ENCODE results near the gene HP1BP3. TPM values are rescaled to one million over a fixed set of nuclear protein-coding genes. Genes with fewer than 3 reads are reported as not detected.
A peak's percentile ranks its signal among the peaks of the same experiment; 100 is the strongest.

The HP1BP3 gene
- total RNA-seq, 1 donor from 2014 or later = 257 TPM

DNA sequence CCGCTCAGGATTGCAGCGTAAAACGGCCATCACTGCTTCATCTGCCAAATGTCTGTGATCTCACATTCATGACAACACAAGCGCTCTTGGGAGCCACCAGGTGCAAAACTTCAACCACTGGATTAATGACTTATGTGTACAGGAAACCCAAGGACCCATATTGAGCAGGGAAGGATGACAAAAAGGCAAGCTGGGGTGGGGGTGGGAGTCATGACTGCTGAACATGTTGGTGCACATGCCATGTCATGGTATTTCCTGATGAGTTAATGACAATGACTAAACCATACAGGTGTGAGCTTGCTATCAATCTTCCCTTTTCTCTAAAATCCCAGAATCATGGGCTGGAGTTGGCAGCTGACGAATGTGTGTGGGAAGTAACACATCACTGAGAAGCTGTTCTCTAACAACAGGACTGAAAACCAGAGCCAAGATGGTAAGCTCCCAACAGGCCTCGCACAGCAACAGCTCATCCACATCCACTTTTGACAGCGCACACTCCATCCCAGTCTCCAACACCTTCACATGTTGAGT lies 51.5 kb downstream of the HP1BP3 start:
- no peak for TF ChIP-seq CTCF (IDR thresholded peaks at IDR 0.05)
- no peak for TF ChIP-seq EZH2phosphoT487 (IDR thresholded peaks at IDR 0.05)
- TF ChIP-seq EZH2 (IDR thresholded peaks at IDR 0.05) = no peak
- H3K9me3 ChIP-seq (ENCODE audit: low read depth) = no peaks in the 10 kb centered on the region
- Mint-ChIP-seq H3K4me1 (peaks cover 4% of the 10 kb centered on the region), H3K27me3 (ENCODE audit: insufficient read depth, low read depth) (peaks cover 15% of the 10 kb centered on the region), H3K4me3 (no peak overlapping the region), H3K27ac (no peak overlapping the region), H3K9me3 (no peaks in the 10 kb centered on the region), H3K36me3 (peaks cover 8% of the 10 kb centered on the region)
- peaks cover 39% of the 10 kb centered on the region for H3K27me3 ChIP-seq
- H2AFZ ChIP-seq (replicated peaks) = no peak overlapping the region
- no peak overlapping the region for H3K4me2 ChIP-seq
- no peak overlapping the region for H3K27ac ChIP-seq
- no peak for DNase-seq (ENCODE audit: low spot score)
- no peak overlapping the region for H3K4me3 ChIP-seq
- H3F3A ChIP-seq (ENCODE audit: low read depth) = peaks cover 56% of the 10 kb centered on the region
- H3K4me1 ChIP-seq = peaks cover 16% of the 10 kb centered on the region
- no peak overlapping the region for H3K9ac ChIP-seq
- no peaks in the 10 kb centered on the region for H3K79me2 ChIP-seq (ENCODE audit: low read depth)
- H3K36me3 ChIP-seq = no peaks in the 10 kb centered on the region
- peaks cover 23% of the 10 kb centered on the region for H4K20me1 ChIP-seq (ENCODE audit: low read depth)

GRCh38 chr1:20733360-20733975 lies 53.6 kb downstream of the HP1BP3 start:
- Mint-ChIP-seq H3K36me3 (peaks cover 3% of the 10 kb centered on the region), H3K4me1 (peaks cover 13% of the 10 kb centered on the region), H3K9me3 (no peaks in the 10 kb centered on the region), H3K27me3 (ENCODE audit: insufficient read depth, low read depth) (peaks cover 22% of the 10 kb centered on the region), H3K27ac (no peak overlapping the region), H3K4me3 (peak overlapping the region; percentile 89)
- Histone ChIP-seq H3K27me3 (peaks cover 58% of the 10 kb centered on the region), H3F3A (ENCODE audit: low read depth) (peaks cover 40% of the 10 kb centered on the region), H2AFZ (replicated peaks) (peak overlapping the region; percentile 81), H3K9me3 (ENCODE audit: low read depth) (no peaks in the 10 kb centered on the region), H3K36me3 (no peaks in the 10 kb centered on the region), H3K4me2 (peak overlapping the region; percentile 88), H3K4me3 (peak overlapping the region; percentile 56), H3K9ac (no peak overlapping the region), H4K20me1 (ENCODE audit: low read depth) (peaks cover 30% of the 10 kb centered on the region), H3K27ac (no peak overlapping the region), H3K79me2 (ENCODE audit: low read depth) (no peaks in the 10 kb centered on the region), H3K4me1 (peaks cover 30% of the 10 kb centered on the region)
- no peak for DNase-seq (ENCODE audit: low spot score)
- TF ChIP-seq EZH2phosphoT487 (IDR thresholded peaks at IDR 0.05) (no peak), CTCF (IDR thresholded peaks at IDR 0.05) (no peak), EZH2 (IDR thresholded peaks at IDR 0.05) (no peak)

DNA sequence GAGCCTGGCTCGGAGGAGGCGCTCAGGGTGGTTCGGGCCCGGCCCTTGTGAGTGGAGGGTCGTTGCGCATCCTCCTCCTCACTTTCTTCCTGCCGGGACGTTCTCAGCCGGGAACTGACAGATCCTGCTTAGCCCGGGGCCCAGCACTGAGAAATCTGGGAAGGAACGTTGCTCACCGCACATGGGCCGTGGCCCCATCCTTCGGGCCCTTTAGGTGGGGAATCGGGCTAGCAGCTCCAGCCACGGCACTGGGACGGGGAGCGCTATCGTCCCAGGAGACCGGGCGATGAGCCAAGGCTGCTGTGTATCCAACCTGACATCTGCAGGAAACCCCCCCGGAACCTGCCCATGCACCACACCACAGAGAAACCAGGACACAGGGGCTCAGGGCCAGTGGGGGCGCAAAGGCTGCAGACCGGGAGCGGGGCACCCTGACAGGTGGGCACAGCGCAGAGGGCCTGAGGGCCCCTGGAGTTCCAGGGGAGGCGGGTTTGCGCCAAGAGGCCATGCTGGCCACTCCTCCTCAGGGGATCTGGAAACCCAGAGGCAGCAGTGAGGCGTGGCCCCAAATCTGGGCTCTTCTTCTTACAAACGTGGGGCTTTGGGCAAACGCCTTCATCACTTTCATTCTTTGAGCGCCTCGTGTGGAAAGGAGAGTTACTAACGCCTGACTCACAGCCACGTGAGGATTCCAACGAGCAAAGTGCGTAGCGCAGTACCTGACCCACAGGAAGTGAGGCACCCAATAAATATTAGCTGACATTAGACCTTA lies 54.3 kb downstream of the HP1BP3 start, which contains the start of gene SH2D5:
Gene SH2D5, minus strand, starts transcription at position 116 of the 772 bp plus-strand sequence. CDS start 4,659 bp downstream, outside the sequence.
- no peaks in the 10 kb centered on the region for H3K79me2 ChIP-seq (ENCODE audit: low read depth)
- peaks cover 26% of the 10 kb centered on the region for H3K27me3 Mint-ChIP-seq (ENCODE audit: insufficient read depth, low read depth)
- H3K4me1 Mint-ChIP-seq = peaks cover 17% of the 10 kb centered on the region
- peak; percentile 44 for TF ChIP-seq CTCF (IDR thresholded peaks at IDR 0.05)
- TF ChIP-seq EZH2 (IDR thresholded peaks at IDR 0.05) = no peak
- H3F3A ChIP-seq (ENCODE audit: low read depth) = peaks cover 33% of the 10 kb centered on the region
- no peak within 1 kb of the TSS for H3K27ac Mint-ChIP-seq
- no peaks in the 10 kb centered on the region for H3K36me3 ChIP-seq
- no peak within 1 kb of the TSS for H3K9ac ChIP-seq
- H3K9me3 Mint-ChIP-seq = no peaks in the 10 kb centered on the region
- H3K4me3 Mint-ChIP-seq = peak within 1 kb of the TSS; percentile 89
- peaks cover 3% of the 10 kb centered on the region for H3K36me3 Mint-ChIP-seq
- H3K4me3 ChIP-seq = peak within 1 kb of the TSS; percentile 56
- peaks cover 36% of the 10 kb centered on the region for H3K4me1 ChIP-seq
- peak within 1 kb of the TSS; percentile 81 for H2AFZ ChIP-seq (replicated peaks)
- H3K27ac ChIP-seq = no peak within 1 kb of the TSS
- H3K4me2 ChIP-seq = peak within 1 kb of the TSS; percentile 88
- DNase-seq (ENCODE audit: low spot score) = peak; percentile 87
- H4K20me1 ChIP-seq (ENCODE audit: low read depth) = peaks cover 32% of the 10 kb centered on the region
- H3K9me3 ChIP-seq (ENCODE audit: low read depth) = no peaks in the 10 kb centered on the region
- peaks cover 58% of the 10 kb centered on the region for H3K27me3 ChIP-seq
